Tibial nerve (tissue), 3 donors: ENCODE measurements around the gene EPB41L4A.

Source experiments
- CTCF ChIP-seq, 5 experiments: fragments of 200-600 bp in 3 of 5; fragments of 450-650 bp in 2 of 5; sonication (generic) in 3 of 5; IDR thresholded peaks; one replicate each; pipeline ENCODE4 v1.5.1; 2016 to 2019; ENCODE audit warnings: antibody characterized with exemption in 5 of 5, mild to moderate bottlenecking in 3 of 5, moderate library complexity in 2 of 5
- POLR2A ChIP-seq, 2 donors: fragments of 450-650 bp; IDR thresholded peaks; one replicate each; pipeline ENCODE4 v1.6.1; 2017; ENCODE audit warnings: antibody characterized with exemption in 2 of 2, mild to moderate bottlenecking in 2 of 2, moderate library complexity in 2 of 2

- no peak for TF ChIP-seq CTCF (IDR thresholded peaks at IDR 0.05)
- TF ChIP-seq POLR2A (IDR thresholded peaks at IDR 0.05): no peak
Measured at GRCh38 chr5:112349371-112349770, 69.7 kb downstream of the EPB41L4A start.
